ENCODE data around the gene UPB1.

- TF ChIP-seq, protein P1, sequence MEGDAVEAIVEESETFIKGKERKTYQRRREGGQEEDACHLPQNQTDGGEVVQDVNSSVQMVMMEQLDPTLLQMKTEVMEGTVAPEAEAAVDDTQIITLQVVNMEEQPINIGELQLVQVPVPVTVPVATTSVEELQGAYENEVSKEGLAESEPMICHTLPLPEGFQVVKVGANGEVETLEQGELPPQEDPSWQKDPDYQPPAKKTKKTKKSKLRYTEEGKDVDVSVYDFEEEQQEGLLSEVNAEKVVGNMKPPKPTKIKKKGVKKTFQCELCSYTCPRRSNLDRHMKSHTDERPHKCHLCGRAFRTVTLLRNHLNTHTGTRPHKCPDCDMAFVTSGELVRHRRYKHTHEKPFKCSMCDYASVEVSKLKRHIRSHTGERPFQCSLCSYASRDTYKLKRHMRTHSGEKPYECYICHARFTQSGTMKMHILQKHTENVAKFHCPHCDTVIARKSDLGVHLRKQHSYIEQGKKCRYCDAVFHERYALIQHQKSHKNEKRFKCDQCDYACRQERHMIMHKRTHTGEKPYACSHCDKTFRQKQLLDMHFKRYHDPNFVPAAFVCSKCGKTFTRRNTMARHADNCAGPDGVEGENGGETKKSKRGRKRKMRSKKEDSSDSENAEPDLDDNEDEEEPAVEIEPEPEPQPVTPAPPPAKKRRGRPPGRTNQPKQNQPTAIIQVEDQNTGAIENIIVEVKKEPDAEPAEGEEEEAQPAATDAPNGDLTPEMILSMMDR (IDR thresholded peaks at IDR 0.05; ENCODE audit: insufficient read depth, low read length), result no peak
- TF ChIP-seq POLR2AphosphoS5 (IDR thresholded peaks at IDR 0.05; ENCODE audit: low read depth), result no peak
Measured at GRCh38 chr22:24519496-24519895, 24.4 kb downstream of the UPB1 start.

All from HL-60 (cell line).